Cardiac fibroblast (primary cell): Measurements from ENCODE around the gene VMO1.
"Not testable (repeated sequence)": the region's sequence is repeated elsewhere in the genome, so short reads cannot be mapped to it uniquely, and the experiment has no call there.

ENCODE experiments used
- DNase-seq, 2 donors: peaks; one replicate each; pipeline versions ENCODE4 v3.0.0 to v3.0.0-alpha.2; 2010; ENCODE audit warnings: low read depth in 2 of 2
- H3K4me3 ChIP-seq, 2 donors: replicated peaks in 1 of 2; 1 replicate in 1 of 2; 2 replicates in 1 of 2; pipeline ENCODE4 v1.5.1; 2011; ENCODE audit warnings: low read depth in 2 of 2, low read length in 2 of 2, mild to moderate bottlenecking in 2 of 2, moderate library complexity in 1 of 2
- CTCF ChIP-seq: IDR thresholded peaks from one replicate; pipeline ENCODE4 v1.5.1; 2011; ENCODE audit warnings: low read depth, mild to moderate bottlenecking, low read length, inconsistent platforms

VMO1 gene

GRCh38 chr17:4786106-4786511 lies at the start of gene VMO1:
Gene VMO1, minus strand, starts transcription at chr17:4786364. Its CDS starts 12 bp downstream, at chr17:4786352.
- H3K4me3 ChIP-seq, result peak within 1 kb of the TSS; percentile 16 to 18
- no peak for TF ChIP-seq CTCF
- DNase-seq, result peak; percentile 28 to 35

- no peak for TF ChIP-seq CTCF
- DNase-seq, result no peak
- H3K4me3 ChIP-seq, result peak overlapping the region in 1 of 2 donors; percentile 96
Measured at GRCh38 chr17:4834681-4835020, 48.5 kb upstream of the VMO1 start.

GRCh38 chr17:4833941-4834680 lies 47.9 kb upstream of the VMO1 start:
- H3K4me3 ChIP-seq, result peak overlapping the region; percentile 75 to 96
- DNase-seq, result peak; percentile 46 to 60
- no peak for TF ChIP-seq CTCF

- H3K4me3 ChIP-seq, result peak within 1 kb of the TSS; percentile 75 to 96
- TF ChIP-seq CTCF, result no peak
- peak; percentile 92 to 96 for DNase-seq
Measured at GRCh38 chr17:4833178-4833940, 47.2 kb upstream of the VMO1 start, which contains the start of gene MINK1. Gene MINK1, plus strand, starts transcription at chr17:4833340. Its CDS starts 244 bp downstream, at chr17:4833584.

GRCh38 chr17:4832829-4833177 lies 46.6 kb upstream of the VMO1 start:
- H3K4me3 ChIP-seq, result peak overlapping the region; percentile 51 to 96
- not testable (repeated sequence) for DNase-seq

- no peak for DNase-seq
- H3K4me3 ChIP-seq, result no peak overlapping the region
- no peak for TF ChIP-seq CTCF
Measured at GRCh38 chr17:4827399-4827798, 41.2 kb upstream of the VMO1 start.

GRCh38 chr17:4823373-4824089 lies 37.4 kb upstream of the VMO1 start:
- no peak for TF ChIP-seq CTCF
- no peak for DNase-seq
- no peak overlapping the region for H3K4me3 ChIP-seq
